Stimulated activated CD4-positive, alpha-beta T cell treated with anti-CD3 and anti-CD28 coated beads, TNF-alpha, amount 100 ng/mL, for 1 hour (primary cell): ENCODE measurements around the gene SRM.
"Not testable (repeated sequence)": the region's sequence is repeated elsewhere in the genome, so short reads cannot be mapped to it uniquely, and the experiment has no call there.

Experiments
- DNase-seq, 3 donors: peaks; one replicate each; pipeline ENCODE4 v3.0.0-alpha.2; 2020; ENCODE audit warnings: low read depth in 3 of 3, low spot score in 1 of 3

Gene SRM

GRCh38 chr1:11059968-11060830 lies at the start of gene SRM:
Gene SRM (minus strand): TSS chr1:11060018. CDS start chr1:11059943, 75 bp downstream.
- DNase-seq, result peak; percentile 59 to 88 (median 83)

DNA sequence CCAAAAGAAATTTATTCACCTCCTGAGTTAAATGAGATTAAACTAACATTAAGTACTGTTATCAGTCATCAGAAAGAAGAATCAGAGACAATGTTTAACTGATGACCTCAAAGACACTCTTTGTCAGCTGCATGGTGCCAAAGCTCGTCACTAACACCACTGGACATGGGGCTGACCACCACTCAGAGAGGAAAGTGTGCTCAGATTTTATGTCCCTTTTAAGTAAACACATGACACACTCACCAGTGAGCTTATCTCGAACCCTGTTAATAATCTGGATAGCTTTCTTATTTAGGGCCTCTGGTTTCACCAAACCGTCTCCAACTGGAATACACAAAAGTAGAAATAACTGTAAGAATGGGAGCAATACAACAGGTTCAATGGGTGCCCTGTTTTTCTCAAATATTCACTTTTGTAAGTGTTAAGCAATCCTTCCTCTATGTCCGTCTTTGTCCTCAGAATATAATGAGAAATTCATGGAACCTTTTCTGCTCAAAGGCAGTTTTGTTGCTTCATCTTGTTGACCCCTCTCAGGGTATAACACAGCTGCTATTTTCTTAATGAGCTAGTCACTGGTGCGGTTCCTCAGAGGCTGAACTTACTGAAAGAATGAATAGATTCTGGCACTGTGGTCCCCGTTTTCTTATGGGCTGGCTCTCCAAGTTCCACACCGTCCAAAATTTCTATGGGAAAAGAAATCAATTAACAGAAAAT lies 49.4 kb upstream of the SRM start:
- DNase-seq, result no peak

GRCh38 chr1:11107599-11107998 lies 47.8 kb upstream of the SRM start:
- no peak for DNase-seq

- DNase-seq, result no peak
These were observed 45.8 kb upstream of the SRM start for GRCh38 chr1:11105586-11105985.

DNA sequence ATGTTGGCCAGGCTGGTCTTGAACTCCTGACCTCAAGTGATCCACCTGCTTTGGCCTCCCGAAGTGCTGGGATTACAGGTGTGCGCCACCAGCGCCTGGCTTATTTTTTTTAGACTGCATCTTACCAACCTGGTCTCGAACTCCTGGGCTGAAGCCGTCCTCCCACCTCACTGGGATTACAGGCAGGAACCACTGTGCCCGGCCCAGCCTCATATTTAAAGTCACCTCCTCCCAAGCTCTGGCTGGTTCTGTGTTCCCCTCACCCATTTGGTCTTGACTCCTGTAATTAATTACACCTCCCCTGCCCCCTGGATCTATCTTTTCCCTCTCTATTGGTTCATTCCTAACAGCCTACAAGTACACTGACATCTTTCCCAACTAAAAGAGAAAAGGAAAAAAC lies 41.5 kb upstream of the SRM start:
- no peak for DNase-seq

DNA sequence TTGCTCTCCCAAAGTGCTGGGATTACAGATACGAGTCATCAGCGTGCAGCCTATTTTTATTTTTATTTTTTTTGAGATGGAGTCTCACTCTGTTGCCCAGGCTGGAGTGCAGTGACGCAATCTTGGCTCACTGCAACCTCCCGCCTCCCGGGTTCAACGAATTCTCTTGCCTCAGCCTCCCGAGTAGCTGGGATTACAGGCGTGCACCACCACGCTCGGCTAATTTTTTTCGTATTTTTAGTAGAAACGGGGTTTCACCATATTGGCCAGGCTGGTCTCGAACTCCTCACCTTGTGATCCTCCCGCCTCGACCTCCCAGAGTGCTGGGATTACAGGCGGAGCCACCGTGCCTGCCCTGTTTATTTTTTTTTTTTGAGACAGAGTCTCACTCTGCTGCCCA lies 41.0 kb upstream of the SRM start:
- not testable (repeated sequence) for DNase-seq

DNA sequence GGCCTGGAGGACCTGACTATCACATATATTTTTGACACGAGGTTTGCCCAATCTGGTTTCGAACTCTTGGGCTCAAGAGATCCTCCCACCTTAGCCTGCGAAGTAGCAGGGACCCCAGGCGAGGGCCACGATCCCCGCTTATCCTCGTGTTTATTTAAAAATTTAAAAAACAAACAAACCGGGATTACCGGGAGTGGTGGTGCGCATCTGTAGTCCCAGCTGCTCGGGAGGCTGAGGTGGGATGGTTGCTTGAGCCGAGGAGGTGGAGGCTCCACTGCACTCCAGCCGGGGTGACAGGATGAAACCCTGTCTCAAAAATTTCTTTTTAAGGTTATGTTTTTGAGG lies 40.3 kb upstream of the SRM start:
- peak in 1 of 3 donors; percentile 3 for DNase-seq

DNA sequence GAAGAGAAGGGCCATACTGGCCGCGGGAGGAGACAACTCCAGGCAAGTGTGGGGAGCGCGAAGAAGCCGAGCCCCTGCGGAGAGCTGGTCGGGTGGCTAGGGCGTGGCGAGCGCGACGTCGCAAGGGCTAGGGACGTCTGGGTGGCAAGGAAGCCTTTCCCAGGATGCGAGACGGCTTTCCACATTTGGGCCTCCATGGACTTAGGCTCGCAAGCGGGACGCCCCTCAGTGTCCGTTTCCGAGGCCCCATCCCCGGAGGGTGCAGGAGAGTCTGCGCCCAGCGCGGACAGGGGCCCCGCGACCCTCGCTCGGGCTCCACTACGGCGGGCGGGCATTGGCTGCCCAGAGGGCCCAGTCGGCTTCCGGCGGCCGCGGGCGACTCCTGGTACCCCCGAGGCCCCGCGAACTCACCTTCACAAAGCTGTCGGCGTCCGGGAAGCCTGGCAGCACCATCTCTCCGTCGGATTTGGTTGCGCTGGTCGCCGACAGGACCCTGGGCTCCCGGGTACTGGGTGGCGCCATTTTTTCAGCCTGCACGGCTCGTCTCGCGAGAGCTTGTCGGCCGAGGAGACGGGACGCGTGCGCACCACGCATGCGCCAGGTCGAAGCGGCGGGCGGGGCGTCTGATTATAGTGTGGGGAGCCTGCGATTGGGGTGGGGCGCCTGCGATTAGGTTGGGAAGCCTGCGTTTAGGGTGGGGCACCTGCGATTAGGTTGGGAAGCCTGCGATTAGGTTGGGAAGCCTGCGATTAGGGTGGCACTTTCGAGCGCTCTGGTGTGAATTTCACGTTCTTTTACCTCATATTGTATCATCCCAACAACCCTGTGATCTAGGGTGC lies 39.7 kb upstream of the SRM start, which contains the start of gene EXOSC10:
TSS of gene EXOSC10 (minus strand) at position 560 of the 839 bp plus-strand sequence. CDS start at position 522, 38 bp downstream.
- DNase-seq, result peak; percentile 88 to 92 (median 92)

GRCh38 chr1:11098931-11099309 lies 39.1 kb upstream of the SRM start:
- DNase-seq, result no peak

GRCh38 chr1:11083784-11084183 lies 24.0 kb upstream of the SRM start:
- DNase-seq, result not testable (repeated sequence)

DNA sequence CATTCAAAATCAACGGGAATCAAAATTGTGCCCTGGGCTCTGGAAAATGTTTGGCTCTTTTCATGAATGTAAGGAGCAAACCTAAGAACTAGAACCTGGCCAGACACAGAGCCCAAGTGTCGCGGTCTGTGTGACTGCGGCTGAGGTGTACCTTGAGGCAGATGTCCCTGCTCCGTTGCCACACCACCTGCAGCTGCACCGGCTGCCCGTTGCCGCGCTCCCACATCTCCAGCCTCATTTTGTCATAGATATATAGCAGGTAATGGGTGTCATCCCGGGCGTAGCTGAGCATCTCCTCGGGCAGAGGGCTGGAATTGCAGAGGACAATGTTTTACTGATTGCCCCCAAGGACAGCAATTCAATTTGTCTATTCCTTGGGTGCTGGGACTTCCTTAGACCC lies 21.1 kb upstream of the SRM start:
- no peak for DNase-seq

DNA sequence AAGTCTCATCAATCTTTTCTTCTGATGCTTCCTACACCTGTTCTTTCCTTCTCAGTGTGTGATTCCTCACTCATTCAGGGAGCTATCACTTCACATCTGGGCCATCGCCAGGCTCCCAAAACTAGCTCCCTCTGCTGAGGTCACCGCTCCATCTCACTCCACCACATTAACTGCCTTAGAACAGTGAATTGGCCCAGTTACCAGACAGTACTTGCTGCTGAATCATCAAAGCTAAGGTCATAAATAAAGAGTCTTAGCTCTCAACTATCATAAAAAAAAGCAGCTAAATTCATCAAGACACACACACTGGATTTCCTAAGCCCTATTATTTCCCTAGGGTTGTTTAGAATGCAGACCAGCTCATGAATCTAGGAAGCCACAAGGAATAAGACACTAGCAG lies 18.8 kb upstream of the SRM start:
- DNase-seq, result no peak

DNA sequence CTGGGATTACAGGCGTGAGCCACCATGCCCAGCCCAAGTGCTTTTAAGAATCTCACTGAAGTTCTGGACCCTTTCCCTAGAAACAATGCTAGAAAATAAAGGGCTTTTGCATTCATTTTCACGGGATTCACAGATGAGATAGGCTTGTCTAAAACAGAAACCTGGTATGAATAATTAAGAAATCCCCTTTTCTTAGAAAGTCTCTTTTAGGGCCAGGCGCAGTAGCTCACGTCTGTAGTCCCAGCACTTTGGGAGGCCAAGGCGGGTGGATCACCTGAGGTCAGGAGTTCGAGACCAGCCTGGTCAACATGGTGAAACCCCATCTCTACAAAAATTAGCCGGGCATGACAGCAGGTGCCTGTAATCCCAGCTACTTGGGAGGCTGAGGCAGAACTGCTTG lies 13.6 kb upstream of the SRM start:
- DNase-seq, result not testable (repeated sequence)

DNA sequence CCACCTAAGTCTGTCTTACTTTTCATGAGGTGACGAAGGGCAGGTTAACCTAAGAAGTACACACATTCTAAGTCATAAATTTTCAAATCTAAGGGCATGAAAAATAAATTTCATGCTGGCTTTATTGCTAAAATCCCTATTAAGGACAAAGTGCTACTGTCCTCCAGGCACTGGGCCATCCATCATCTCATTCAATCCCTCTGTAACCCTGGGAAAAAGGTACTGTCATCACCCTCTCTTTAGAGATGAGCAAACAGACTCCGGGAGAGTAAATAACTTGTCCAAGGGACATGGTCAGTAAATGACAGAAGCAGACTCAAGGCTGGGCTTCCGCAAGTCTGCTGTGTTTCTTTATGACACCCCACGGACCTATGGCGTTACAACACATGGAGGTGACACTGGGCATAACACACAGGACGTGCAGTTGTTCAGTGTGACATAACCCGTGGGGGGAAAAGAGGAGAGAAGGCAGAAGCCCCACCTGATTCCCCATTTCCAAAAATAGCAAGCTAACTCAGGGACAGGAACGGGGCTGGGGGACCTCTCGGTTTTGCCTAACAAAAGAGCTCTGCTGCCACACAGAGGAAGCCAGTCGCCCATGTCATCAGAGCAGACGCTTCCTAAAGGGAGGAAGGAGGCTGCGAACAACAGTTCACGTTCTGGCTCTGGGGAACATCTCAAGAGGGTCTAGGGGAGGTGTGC lies 12.5 kb upstream of the SRM start:
- no peak for DNase-seq

- DNase-seq, result no peak
These were observed 11.8 kb upstream of the SRM start for GRCh38 chr1:11071463-11072215.

DNA sequence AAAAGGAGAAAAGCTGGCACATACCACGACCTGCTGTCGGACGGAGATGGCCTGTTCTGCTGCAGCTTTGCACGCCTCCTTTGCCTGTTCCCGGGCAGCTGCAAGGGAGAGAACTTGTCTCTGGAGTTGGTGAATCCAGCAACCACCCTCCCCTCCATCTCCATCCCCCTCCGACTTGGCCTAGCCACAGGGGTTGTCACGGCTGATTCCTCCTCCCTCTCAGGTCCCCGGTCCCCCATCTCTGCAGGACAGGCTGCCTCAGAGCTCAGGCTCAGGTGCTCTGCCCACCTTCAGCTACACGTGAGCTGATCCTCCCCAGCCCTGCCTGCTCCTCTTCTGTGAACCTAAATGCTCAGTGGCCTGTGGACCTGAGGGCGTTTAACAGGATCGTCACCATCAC lies 11.1 kb upstream of the SRM start:
- DNase-seq, result no peak

DNA sequence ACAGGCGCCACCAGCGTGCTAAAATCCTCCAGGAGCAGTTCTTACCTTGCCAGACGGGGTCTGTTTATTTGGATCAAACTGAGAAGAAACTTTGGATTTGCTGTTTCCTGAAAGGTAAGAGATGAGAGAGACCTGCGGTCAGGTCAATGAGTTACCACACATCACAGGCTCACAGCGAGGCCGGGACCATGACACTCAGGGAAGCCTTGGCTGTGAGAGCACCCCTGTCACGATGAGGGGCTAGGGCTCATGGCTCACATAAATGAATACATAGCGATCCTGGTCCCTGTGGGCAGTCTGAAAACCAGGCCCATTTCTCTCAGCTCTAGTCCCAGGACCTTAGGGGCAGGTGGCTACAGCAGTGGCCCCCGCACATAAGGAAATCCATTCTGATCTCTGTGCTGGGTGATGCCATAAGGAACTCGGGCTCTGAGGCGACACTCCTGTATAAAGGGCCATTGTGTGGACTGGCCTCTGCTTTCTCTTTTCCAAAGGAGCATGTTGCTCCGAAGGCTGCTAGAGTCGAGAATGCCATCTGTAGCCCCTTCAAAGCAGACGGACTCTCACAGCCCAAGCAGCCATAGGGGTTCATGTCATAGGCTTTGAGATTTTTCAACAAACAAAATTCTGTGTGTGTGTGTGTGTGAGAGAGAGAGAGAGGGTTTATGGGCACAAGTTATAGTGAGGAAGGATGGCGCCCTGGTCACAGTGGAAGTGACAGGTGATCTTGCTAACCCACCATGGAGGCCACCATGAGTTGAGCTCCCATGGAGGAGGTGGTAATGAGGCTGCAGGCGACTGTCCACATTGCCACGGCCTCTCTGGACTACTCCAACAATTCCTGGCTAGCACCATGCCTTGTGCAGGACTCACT lies 9.0 kb upstream of the SRM start:
- no peak for DNase-seq

GRCh38 chr1:11067716-11068599 lies 8.1 kb upstream of the SRM start:
- DNase-seq, result no peak
